Nephron (organoid): ENCODE data around the gene FOXJ1.

ENCODE experiments used
- H3K27ac Mint-ChIP-seq, 3 experiments: 2 replicates each; pipeline ENCODE4 v1.8.0; 2020; ENCODE audit warnings: mixed read lengths in 3 of 3, mild to moderate bottlenecking in 2 of 3, moderate library complexity in 1 of 3
- H3K27me3 Mint-ChIP-seq: 2 replicates; pipeline ENCODE4 v1.8.0; 2021; ENCODE audit warnings: low read depth, mild to moderate bottlenecking, moderate library complexity, mixed read lengths
- H3K36me3 Mint-ChIP-seq: 2 replicates; pipeline ENCODE4 v1.8.0; 2020; ENCODE audit warnings: low read depth, mixed read lengths
- H3K4me1 Mint-ChIP-seq: 2 replicates; pipeline ENCODE4 v1.8.0; 2020; ENCODE audit warnings: mixed read lengths
- H3K4me3 Mint-ChIP-seq, 3 experiments: 2 replicates each; pipeline ENCODE4 v1.8.0; 2020; ENCODE audit warnings: mild to moderate bottlenecking in 3 of 3, mixed read lengths in 3 of 3, moderate library complexity in 2 of 3
- H3K9me3 Mint-ChIP-seq: 2 replicates; pipeline ENCODE4 v1.8.0; 2020; ENCODE audit warnings: mixed read lengths
- TF ChIP-seq, protein P1 (sequence below), 3 experiments: fragments of 200-600 bp; sonication (generic); IDR thresholded peaks; one replicate each; pipeline ENCODE4 v1.5.0; 2021; ENCODE audit warnings: antibody characterized with exemption in 3 of 3; ENCODE audit not compliant: unreplicated experiment in 3 of 3

Gene FOXJ1

GRCh38 chr17:76120658-76121008, 20.4 kb downstream of the FOXJ1 start:
- Mint-ChIP-seq H3K4me3 (no peak overlapping the region), H3K27ac (peak overlapping the region in 1 of 3 experiments; percentile 6), H3K36me3 (no peaks in the 10 kb centered on the region), H3K9me3 (no peaks in the 10 kb centered on the region), H3K27me3 (peaks cover 17% of the 10 kb centered on the region), H3K4me1 (peaks cover 6% of the 10 kb centered on the region)
- TF ChIP-seq, protein P1, sequence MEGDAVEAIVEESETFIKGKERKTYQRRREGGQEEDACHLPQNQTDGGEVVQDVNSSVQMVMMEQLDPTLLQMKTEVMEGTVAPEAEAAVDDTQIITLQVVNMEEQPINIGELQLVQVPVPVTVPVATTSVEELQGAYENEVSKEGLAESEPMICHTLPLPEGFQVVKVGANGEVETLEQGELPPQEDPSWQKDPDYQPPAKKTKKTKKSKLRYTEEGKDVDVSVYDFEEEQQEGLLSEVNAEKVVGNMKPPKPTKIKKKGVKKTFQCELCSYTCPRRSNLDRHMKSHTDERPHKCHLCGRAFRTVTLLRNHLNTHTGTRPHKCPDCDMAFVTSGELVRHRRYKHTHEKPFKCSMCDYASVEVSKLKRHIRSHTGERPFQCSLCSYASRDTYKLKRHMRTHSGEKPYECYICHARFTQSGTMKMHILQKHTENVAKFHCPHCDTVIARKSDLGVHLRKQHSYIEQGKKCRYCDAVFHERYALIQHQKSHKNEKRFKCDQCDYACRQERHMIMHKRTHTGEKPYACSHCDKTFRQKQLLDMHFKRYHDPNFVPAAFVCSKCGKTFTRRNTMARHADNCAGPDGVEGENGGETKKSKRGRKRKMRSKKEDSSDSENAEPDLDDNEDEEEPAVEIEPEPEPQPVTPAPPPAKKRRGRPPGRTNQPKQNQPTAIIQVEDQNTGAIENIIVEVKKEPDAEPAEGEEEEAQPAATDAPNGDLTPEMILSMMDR (IDR thresholded peaks at IDR 0.05; ENCODE audit: unreplicated experiment in 3 of 3): no peak

DNA sequence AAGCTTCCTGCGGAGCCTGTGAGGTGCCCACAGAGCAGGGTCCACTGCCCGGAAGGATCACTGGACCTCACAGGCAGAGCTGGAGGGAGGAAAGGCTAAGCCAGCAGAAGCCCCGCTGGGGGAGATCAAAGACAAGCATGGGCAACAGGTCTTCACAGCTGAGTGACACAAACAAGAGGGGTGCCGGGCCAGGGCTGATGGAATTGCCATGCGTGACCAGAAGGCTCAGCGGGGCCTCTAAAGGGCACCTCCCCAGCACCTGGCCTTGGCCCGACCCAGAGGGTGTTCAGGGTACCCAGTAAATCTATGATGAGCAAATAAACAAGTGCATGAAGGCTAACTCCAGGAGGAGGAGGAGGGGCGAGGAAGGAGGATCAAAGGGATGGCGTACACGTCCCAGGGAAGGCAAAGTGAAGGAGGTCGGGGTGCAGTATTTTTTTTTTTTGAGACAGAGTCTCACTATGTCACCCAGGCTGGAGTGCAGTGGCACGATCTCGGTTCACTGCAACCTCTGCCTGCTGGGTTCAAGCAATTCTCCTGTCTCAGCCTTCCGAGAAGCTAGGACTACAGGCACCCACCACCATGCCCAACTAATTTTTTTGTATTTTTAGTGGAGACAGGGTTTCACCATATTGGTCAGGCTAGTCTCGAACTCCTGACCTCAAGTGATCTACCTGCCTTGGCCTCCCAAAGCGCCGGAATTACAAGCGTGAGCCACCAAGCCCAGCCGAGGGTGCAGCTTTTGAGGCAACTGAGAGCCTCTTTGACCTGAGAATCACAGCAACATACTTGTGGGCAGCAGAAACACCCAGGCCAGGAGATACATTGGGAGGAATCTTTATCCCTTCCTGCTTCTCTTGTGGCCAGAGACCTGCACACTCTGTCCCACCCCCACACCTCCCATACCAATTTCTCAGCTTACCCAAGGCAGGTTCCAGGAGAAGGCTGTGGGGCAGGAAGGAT, 21.4 kb downstream of the FOXJ1 start:
- H3K27me3 Mint-ChIP-seq: peaks cover 19% of the 10 kb centered on the region
- H3K4me3 Mint-ChIP-seq: no peak overlapping the region
- H3K4me1 Mint-ChIP-seq: peaks cover 6% of the 10 kb centered on the region
- no peaks in the 10 kb centered on the region for H3K9me3 Mint-ChIP-seq
- H3K36me3 Mint-ChIP-seq: no peaks in the 10 kb centered on the region
- peak overlapping the region in 1 of 3 experiments; percentile 34 for H3K27ac Mint-ChIP-seq
- TF ChIP-seq, protein P1 (IDR thresholded peaks at IDR 0.05; ENCODE audit: unreplicated experiment in 3 of 3): no peak

DNA sequence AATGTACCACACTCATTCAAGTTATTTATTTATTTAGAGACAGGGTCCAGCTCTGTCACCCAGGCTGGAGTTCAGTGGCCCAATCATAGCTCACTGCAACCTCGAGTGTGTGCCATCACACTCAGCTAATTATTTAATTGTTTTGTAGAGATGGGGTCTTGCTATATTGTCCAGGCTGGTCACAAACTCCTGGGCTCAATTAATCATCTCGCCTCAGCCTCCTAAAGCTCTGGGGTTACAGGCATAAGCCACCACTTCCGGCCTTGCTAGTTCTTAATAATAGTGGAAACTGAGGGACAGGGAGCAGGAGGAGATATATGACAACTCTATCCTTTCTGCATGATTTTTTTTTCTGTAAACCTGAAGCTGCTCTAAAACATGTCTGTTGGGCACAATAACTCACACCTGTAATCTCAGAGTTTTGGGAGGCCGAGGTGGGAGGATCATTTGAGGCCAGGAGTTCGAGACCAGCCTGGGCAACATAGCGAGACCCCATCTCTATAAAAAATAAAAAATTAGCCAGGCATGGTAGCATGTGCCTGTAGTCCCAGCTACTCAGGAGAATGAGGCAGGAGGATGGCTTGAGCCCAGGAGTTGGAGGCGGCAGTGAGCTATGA, 25.8 kb downstream of the FOXJ1 start:
- Mint-ChIP-seq H3K4me1 (peaks cover 6% of the 10 kb centered on the region), H3K27ac (no peak overlapping the region), H3K27me3 (peaks cover 15% of the 10 kb centered on the region)

DNA sequence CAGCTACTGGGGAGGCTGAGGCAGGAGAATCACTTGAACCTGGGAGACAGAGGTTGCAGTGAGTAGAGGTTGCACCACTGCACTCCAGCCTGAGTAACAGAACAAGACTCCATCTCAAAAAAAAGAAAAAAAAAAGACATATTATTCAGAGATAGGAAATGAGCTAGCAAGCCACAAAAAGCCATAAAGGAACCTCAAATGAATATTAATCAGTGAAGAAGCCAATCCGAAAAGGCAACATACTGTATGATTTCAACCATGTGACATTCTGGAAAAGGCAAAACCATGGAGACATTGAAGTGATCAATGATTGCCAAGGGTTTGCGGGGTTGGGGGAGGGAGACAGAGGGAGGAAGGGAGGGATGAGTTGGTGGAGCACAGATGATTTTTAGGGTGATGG, 29.1 kb downstream of the FOXJ1 start:
- peaks cover under 1% of the 10 kb centered on the region for H3K4me1 Mint-ChIP-seq
- no peak overlapping the region for H3K4me3 Mint-ChIP-seq

More for the DNA sequence above, 25.8 kb downstream of the FOXJ1 start:
- Mint-ChIP-seq H3K9me3 (peaks cover 4% of the 10 kb centered on the region), H3K36me3 (no peaks in the 10 kb centered on the region), H3K4me3 (no peak overlapping the region)
- TF ChIP-seq, protein P1 (IDR thresholded peaks at IDR 0.05; ENCODE audit: unreplicated experiment in 3 of 3): no peak

DNA sequence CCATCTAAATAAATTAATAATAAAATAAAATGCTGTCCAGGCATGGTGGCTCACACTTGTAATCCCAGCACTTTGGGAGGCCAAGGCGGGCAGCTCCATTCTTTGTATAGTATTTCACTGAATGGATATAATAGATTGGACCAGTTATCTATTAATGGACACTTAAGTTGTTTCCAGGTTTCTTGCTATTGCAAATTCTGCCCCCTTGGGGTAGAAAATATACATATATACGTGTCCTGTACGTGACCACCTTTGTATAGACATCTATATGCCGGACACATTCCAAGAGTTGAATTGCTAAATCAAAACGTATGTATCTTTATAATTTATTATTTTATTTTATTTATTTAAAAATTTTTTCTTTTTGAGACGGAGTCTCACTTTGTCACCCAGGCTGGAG, 33.5 kb downstream of the FOXJ1 start:
- Mint-ChIP-seq H3K9me3 (no peaks in the 10 kb centered on the region), H3K4me1 (peaks cover 24% of the 10 kb centered on the region), H3K27me3 (peaks cover 8% of the 10 kb centered on the region), H3K4me3 (no peak overlapping the region), H3K27ac (no peak overlapping the region), H3K36me3 (no peaks in the 10 kb centered on the region)
- TF ChIP-seq, protein P1 (IDR thresholded peaks at IDR 0.05; ENCODE audit: unreplicated experiment in 3 of 3): peak in 2 of 3 experiments; percentile 16 to 19

More for the DNA sequence above, 29.1 kb downstream of the FOXJ1 start:
- H3K27ac Mint-ChIP-seq: no peak overlapping the region
- peaks cover 6% of the 10 kb centered on the region for H3K27me3 Mint-ChIP-seq
- TF ChIP-seq, protein P1 (IDR thresholded peaks at IDR 0.05; ENCODE audit: unreplicated experiment in 3 of 3): no peak
- H3K36me3 Mint-ChIP-seq: no peaks in the 10 kb centered on the region
- H3K9me3 Mint-ChIP-seq: peaks cover 4% of the 10 kb centered on the region
